Measurements from ENCODE around the gene HAPLN2. TPM values are rescaled to one million over a fixed set of nuclear protein-coding genes. Genes with fewer than 3 reads are reported as not detected.

The HAPLN2 gene
- total RNA-seq, 4 donors from 2014 or later, result 0.18 TPM; not detected in 3

DNA sequence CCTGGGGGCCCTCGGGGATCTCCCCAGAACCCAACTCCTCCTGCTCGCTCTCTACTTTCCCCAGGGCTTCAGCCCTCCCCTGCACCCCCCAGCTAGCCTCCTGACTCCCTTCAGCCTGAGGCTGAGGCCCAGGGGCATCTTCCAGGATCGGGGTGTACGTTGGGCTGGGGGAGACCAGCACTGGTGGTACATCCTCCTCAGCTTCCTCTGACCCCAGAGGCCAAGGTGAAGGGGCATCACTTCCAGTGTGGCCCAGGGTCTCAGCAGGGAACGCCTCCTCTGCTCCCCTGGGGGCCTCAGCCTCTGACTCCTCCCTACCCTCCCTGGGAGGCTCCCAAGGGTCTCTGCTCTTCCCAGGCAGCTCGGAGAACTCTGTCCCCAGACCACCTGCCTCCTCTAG is 51.1 kb downstream of the HAPLN2 start:
- intact Hi-C loops (cut with DNase I), result no loop called here
- Histone ChIP-seq H3K27me3 (peaks cover 0 to 42% (median 0%) of the 10 kb centered on the region in 4 donors), H3K4me3 (no peak overlapping the region), H3K27ac (peak overlapping the region in 2 of 4 donors; percentile 26 to 75), H3K9me3 (no peaks in the 10 kb centered on the region), H3K36me3 (peaks cover 0 to 7% (median 0%) of the 10 kb centered on the region in 3 donors), H3K4me1 (peaks cover 8 to 65% (median 34%) of the 10 kb centered on the region in 3 donors)
- DNase-seq, result no peak
- 71 to 87% methylated on average over 4 to 6 of the region's 6 CpGs for WGBS, 2 donors
- no peak for TF ChIP-seq POLR2A (IDR thresholded peaks at IDR 0.05)
- TF ChIP-seq, protein P1, sequence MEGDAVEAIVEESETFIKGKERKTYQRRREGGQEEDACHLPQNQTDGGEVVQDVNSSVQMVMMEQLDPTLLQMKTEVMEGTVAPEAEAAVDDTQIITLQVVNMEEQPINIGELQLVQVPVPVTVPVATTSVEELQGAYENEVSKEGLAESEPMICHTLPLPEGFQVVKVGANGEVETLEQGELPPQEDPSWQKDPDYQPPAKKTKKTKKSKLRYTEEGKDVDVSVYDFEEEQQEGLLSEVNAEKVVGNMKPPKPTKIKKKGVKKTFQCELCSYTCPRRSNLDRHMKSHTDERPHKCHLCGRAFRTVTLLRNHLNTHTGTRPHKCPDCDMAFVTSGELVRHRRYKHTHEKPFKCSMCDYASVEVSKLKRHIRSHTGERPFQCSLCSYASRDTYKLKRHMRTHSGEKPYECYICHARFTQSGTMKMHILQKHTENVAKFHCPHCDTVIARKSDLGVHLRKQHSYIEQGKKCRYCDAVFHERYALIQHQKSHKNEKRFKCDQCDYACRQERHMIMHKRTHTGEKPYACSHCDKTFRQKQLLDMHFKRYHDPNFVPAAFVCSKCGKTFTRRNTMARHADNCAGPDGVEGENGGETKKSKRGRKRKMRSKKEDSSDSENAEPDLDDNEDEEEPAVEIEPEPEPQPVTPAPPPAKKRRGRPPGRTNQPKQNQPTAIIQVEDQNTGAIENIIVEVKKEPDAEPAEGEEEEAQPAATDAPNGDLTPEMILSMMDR (IDR thresholded peaks at IDR 0.05), result no peak

DNA sequence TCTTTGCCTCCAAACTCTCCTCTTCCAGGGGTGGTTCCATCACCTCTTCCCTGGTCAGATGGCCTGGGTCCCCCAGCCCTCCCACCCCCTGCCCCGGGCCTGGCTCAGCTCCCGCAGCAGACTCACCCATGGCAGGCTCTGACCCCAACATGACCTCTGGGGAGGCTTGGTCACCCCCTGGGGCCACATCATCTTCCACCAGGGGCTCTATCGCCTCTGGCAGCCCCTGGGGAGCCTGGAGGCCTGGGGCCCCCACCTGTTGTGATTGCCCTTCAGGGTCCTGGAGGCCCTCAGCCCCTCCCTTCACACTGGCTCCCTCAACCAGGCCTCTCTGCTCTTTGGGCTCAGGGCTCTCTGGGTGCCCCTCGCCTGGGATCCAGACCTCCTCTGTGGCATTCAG is 51.6 kb downstream of the HAPLN2 start:
- 56 to 58% methylated on average over 3 to 4 of the region's 4 CpGs for WGBS, 2 donors
- no peak for DNase-seq

DNA sequence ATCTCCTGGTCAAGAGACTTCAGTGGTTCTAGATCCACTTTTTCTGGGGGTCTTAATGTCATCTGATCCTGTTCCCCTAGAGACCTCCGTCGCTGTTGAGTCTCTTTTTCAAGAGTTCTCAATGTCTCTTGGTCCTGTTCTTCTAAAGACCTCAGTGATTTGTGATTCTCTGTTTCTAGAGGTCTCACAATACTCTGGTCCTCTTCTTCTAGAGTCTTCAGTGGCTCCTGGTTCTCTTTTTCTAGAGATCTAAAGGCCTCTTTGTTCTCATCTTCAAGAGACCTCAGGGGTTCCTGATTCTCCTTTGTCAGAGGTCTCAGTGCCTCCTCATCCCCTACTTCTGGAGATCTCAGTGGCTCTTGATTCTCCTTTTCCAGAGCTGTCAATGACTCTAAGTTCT is 52.6 kb downstream of the HAPLN2 start:
- no peak for DNase-seq
- Histone ChIP-seq H3K4me3 (no peak overlapping the region), H3K27me3 (peaks cover 0 to 57% (median 0%) of the 10 kb centered on the region in 4 donors), H3K9me3 (no peaks in the 10 kb centered on the region), H3K36me3 (peaks cover 0 to 7% (median 0%) of the 10 kb centered on the region in 3 donors), H3K4me1 (peaks cover 13 to 65% (median 29%) of the 10 kb centered on the region in 3 donors), H3K27ac (peak overlapping the region in 1 of 4 donors; percentile 23)
- TF ChIP-seq POLR2A (IDR thresholded peaks at IDR 0.05), result no peak
- TF ChIP-seq, protein P1 (IDR thresholded peaks at IDR 0.05), result no peak
- intact Hi-C loops (cut with DNase I), result no loop called here
- WGBS, 2 donors, result 97 to 98% methylated on average over 2 of the region's 2 CpGs

More for the DNA sequence above, 51.6 kb downstream of the HAPLN2 start:
- TF ChIP-seq, protein P1 (IDR thresholded peaks at IDR 0.05), result no peak
- no peak for TF ChIP-seq POLR2A (IDR thresholded peaks at IDR 0.05)
- Histone ChIP-seq H3K27me3 (peaks cover 0 to 47% (median 0%) of the 10 kb centered on the region in 4 donors), H3K36me3 (peaks cover 0 to 7% (median 0%) of the 10 kb centered on the region in 3 donors), H3K9me3 (no peaks in the 10 kb centered on the region), H3K4me3 (no peak overlapping the region), H3K27ac (peak overlapping the region in 1 of 4 donors; percentile 26), H3K4me1 (peaks cover 8 to 65% (median 35%) of the 10 kb centered on the region in 3 donors)
- intact Hi-C loops (cut with DNase I), result no loop called here

DNA sequence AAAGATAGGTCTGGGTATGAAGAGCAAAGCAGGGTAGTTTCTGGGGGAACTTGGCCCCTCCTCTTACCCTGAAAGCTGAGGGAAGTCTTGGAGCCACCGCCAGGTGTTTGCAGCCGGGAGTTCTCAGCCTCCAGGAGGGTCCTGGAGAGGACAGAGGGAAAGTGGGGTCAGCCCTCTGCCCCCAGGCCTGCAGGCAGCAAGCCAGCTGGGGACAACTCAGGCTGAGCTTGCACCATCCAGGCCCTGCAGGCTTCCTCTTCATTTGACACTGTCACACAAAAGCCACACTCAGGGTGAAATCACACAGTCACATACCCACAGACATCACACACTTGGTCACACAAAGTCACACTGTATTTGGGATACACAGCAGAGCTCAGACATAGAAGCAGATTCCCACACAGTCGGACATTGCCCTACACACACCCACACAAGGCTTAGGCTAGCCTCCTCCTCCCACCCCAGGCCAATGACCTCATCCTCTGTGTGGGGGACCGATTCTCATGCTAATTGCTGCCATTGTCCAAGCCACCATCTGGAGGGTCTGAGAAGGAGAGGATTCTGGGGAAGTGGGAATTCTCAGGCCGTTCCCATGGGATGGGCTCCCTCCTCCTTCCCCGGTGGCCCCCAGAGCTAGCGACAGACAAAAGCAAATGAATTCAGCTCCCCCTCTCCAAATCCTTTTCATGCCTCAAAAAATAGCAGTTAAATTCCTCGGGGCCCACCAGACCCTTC is 54.3 kb downstream of the HAPLN2 start:
- Histone ChIP-seq H3K27ac (peak overlapping the region in 2 of 4 donors; percentile 21 to 43), H3K4me3 (no peak overlapping the region), H3K4me1 (peaks cover 13 to 63% (median 21%) of the 10 kb centered on the region in 3 donors), H3K27me3 (peaks cover 0 to 74% (median 0%) of the 10 kb centered on the region in 4 donors), H3K36me3 (peaks cover 0 to 7% (median 0%) of the 10 kb centered on the region in 3 donors), H3K9me3 (no peaks in the 10 kb centered on the region)
- WGBS, 2 donors, result 42 to 49% methylated on average over 5 to 6 of the region's 8 CpGs
- DNase-seq, result no peak
- TF ChIP-seq, protein P1 (IDR thresholded peaks at IDR 0.05), result no peak
- no peak for TF ChIP-seq POLR2A (IDR thresholded peaks at IDR 0.05)
- intact Hi-C loops (cut with DNase I), result no loop called here

Other genes starting within 250 kb of the HAPLN2 start
- gene MEF2D, start 118.6 kb upstream of the HAPLN2 start, total RNA-seq, result 10 to 100 TPM in 3 of 4 donors, 1 to 10 TPM in 1; 9.1 to 30.1 (median 12.1) TPM
- gene IQGAP3, start 46.9 kb upstream of the HAPLN2 start, total RNA-seq, result 10 to 100 TPM in 1 of 4 donors, 1 to 10 TPM in 3; 7.1 to 12.8 (median 8.6) TPM
- gene TTC24, start 39.7 kb upstream of the HAPLN2 start, total RNA-seq, result not detected
- gene NAXE, start 27.6 kb upstream of the HAPLN2 start, total RNA-seq, result 10 to 100 TPM; 36.5 to 64.4 (median 52.8) TPM
- gene GPATCH4, start 17.9 kb upstream of the HAPLN2 start, total RNA-seq, result 10 to 100 TPM; 14.0 to 41.8 (median 25.0) TPM
- not detected for gene BCAN, start 22.7 kb downstream of the HAPLN2 start, total RNA-seq
- 1 to 10 TPM; 3.5 to 8.0 (median 5.4) TPM for gene NES, start 58.0 kb downstream of the HAPLN2 start, total RNA-seq
- 100 to 1,000 TPM; 149 to 916 (median 441) TPM for gene CRABP2, start 86.2 kb downstream of the HAPLN2 start, total RNA-seq
- gene METTL25B, start 109.1 kb downstream of the HAPLN2 start, total RNA-seq, result 10 to 100 TPM in 3 of 4 donors, 1 to 10 TPM in 1; 9.7 to 44.9 (median 17.6) TPM
- 10 to 100 TPM; 22.3 to 32.8 (median 28.4) TPM for gene ISG20L2, start 109.4 kb downstream of the HAPLN2 start, total RNA-seq
- 10 to 100 TPM; 39.5 to 45.8 (median 42.3) TPM for gene MRPL24, start 121.7 kb downstream of the HAPLN2 start, total RNA-seq
- 100 to 1,000 TPM; 180 to 278 (median 236) TPM for gene HDGF, start 132.3 kb downstream of the HAPLN2 start, total RNA-seq
- 10 to 100 TPM; 35.6 to 42.6 (median 38.3) TPM for gene PRCC, start 148.1 kb downstream of the HAPLN2 start, total RNA-seq
- 1 to 10 TPM in 2 of 4 donors, under 1 TPM in 1, not detected in 1; 0.32 to 2.0 (median 1.7) TPM for gene SH2D2A, start 197.4 kb downstream of the HAPLN2 start, total RNA-seq
- not detected for gene INSRR, start 239.7 kb downstream of the HAPLN2 start, total RNA-seq
- gene NTRK1, start 241.4 kb downstream of the HAPLN2 start, total RNA-seq, result under 1 TPM in 2 of 4 donors, not detected in 2; 0.09 to 0.57 TPM

Data from esophagus squamous epithelium (tissue), 5 donors.